PC-9 (cell line): Measurements from ENCODE around the gene TAS2R16. TPM values are rescaled to one million over a fixed set of nuclear protein-coding genes. Genes with fewer than 3 reads are reported as not detected.

Experiments used
- Bru-seq: library from RNA; stranded (reverse); fragments of 400-500 nt; gene quantifications from one replicate; lab custom pipeline; 2021; lab: Mats Ljungman, UMichigan
- BruChase-seq, 2 experiments: library from RNA; stranded (reverse); fragments of 400-500 nt; gene quantifications; one replicate each; lab custom pipeline; 2021; lab: Mats Ljungman, UMichigan
- BruUV-seq: library from RNA; stranded (reverse); fragments of 400-500 nt; replicated peaks from 2 replicates; lab custom pipeline; 2021; lab: Mats Ljungman, UMichigan
- CTCF ChIA-PET: fragments of 300-600 bp; sonication (Branson Sonifier 250); formaldehyde crosslinking; loops from one replicate; lab custom pipeline; 2022; ENCODE audit warnings: antibody characterized with exemption; lab: Charles Lee
- POLR2A ChIA-PET: fragments of 300-600 bp; sonication (Branson Sonifier 250); formaldehyde crosslinking; loops from one replicate; lab custom pipeline; 2022; ENCODE audit warnings: antibody characterized with exemption; ENCODE audit not compliant: unreplicated experiment; lab: Charles Lee
- DNase-seq, 2 experiments: peaks; one replicate each; pipeline versions ENCODE4 v3.0.0 to v3.0.0-alpha.2; 2015 to 2022; ENCODE audit warnings: mixed read lengths in 1 of 2
- H2AFZ ChIP-seq: fragments of 200-600 bp; sonication (generic); 2 replicates; pipeline ENCODE4 v1.8.1; 2017; ENCODE audit warnings: antibody characterized with exemption
- H3F3A ChIP-seq: fragments of 200-600 bp; sonication (generic); 2 replicates; pipeline ENCODE4 v1.8.1; 2017; ENCODE audit warnings: antibody characterized with exemption, mild to moderate bottlenecking, low read depth; ENCODE audit not compliant: insufficient read depth
- H3K27ac ChIP-seq: fragments of 200-600 bp; sonication (generic); 2 replicates; pipeline ENCODE4 v1.6.1; 2016; ENCODE audit warnings: mixed run types
- H3K27me3 ChIP-seq: fragments of 200-600 bp; sonication (generic); 2 replicates; pipeline ENCODE4 v1.6.1; 2016; ENCODE audit warnings: low read depth, mixed run types; ENCODE audit not compliant: insufficient read depth
- H3K36me3 ChIP-seq: fragments of 200-600 bp; sonication (generic); 2 replicates; pipeline ENCODE4 v1.6.1; 2016; ENCODE audit warnings: low read depth, mixed run types
- H3K4me1 ChIP-seq: fragments of 200-600 bp; sonication (generic); replicated peaks from 2 replicates; pipeline ENCODE4 v1.6.1; 2016; ENCODE audit warnings: mixed run types; ENCODE audit not compliant: insufficient read depth
- H3K4me2 ChIP-seq: fragments of 200-600 bp; sonication (generic); 2 replicates; pipeline ENCODE4 v1.6.1; 2017; ENCODE audit warnings: mixed run types
- H3K4me3 ChIP-seq: fragments of 200-600 bp; sonication (generic); 2 replicates; pipeline ENCODE4 v1.6.1; 2016; ENCODE audit warnings: mixed run types
- H3K79me2 ChIP-seq: fragments of 200-600 bp; sonication (generic); 2 replicates; pipeline ENCODE4 v1.6.1; 2017; ENCODE audit warnings: low read depth, mixed run types
- H3K9me2 ChIP-seq: fragments of 200-600 bp; sonication (generic); 2 replicates; pipeline ENCODE4 v1.8.1; 2017; ENCODE audit warnings: mild to moderate bottlenecking; ENCODE audit not compliant: insufficient read depth
- H3K9me3 ChIP-seq: fragments of 200-600 bp; sonication (generic); 2 replicates; pipeline ENCODE4 v1.8.1; 2016; ENCODE audit warnings: low read depth; ENCODE audit not compliant: insufficient read depth
- H4K20me1 ChIP-seq: fragments of 200-600 bp; sonication (generic); 2 replicates; pipeline ENCODE4 v1.8.1; 2017; ENCODE audit not compliant: insufficient read depth
- CTCF ChIP-seq: fragments of 200-600 bp; sonication (generic); conservative IDR thresholded peaks from 2 replicates; pipeline ENCODE4 v1.6.1; 2017; ENCODE audit warnings: mixed run types, antibody characterized with exemption, mild to moderate bottlenecking, moderate library complexity
- EZH2 ChIP-seq: fragments of 200-600 bp; sonication (generic); IDR thresholded peaks from 2 replicates; pipeline ENCODE4 v1.8.0; 2017; ENCODE audit warnings: antibody characterized with exemption, low read depth
- intact Hi-C: fragments of 100-400 bp; cut with micrococcal nuclease; formaldehyde crosslinking; loops from one replicate; pipeline ENCODE4 v1.10.0; 2022; ENCODE audit not compliant: unreplicated experiment
- long read RNA-seq: library from polyadenylated mRNA; stranded (forward); transcript quantifications from one replicate; pipeline ENCODE4 v2.0.0, GENCODE V29; 2022
- total RNA-seq: library from RNA; stranded (reverse); gene quantifications from 2 replicates; pipeline ENCODE4 v1.2.3, GENCODE V29; 2021

Gene TAS2R16
- total RNA-seq (not detected in 2 replicates), Bru-seq, nascent RNA (not detected), BruChase-seq, experiment 1, labeled RNA remaining after a 2-hour chase (not detected), BruChase-seq, experiment 2, labeled RNA remaining after a 6-hour chase (not detected)
- long read RNA-seq, result 0 reads

- intact Hi-C loops, result no loop called here
- no peak within 1 kb of the TSS for H3K27ac ChIP-seq
- ChIA-PET POLR2A (no interaction called here), CTCF (no interaction called here)
- no peaks in the 10 kb centered on the region for H3K4me1 ChIP-seq
- no TSS peak for BruUV-seq
- H3K36me3 ChIP-seq, result no peaks in the 10 kb centered on the region
- no peaks in the 10 kb centered on the region for H3K9me2 ChIP-seq
- no peak within 1 kb of the TSS for H2AFZ ChIP-seq
- H3K27me3 ChIP-seq, result no peaks in the 10 kb centered on the region
- no peaks in the 10 kb centered on the region for H3F3A ChIP-seq
- H3K79me2 ChIP-seq, result no peaks in the 10 kb centered on the region
- no peaks in the 10 kb centered on the region for H4K20me1 ChIP-seq
- no peak within 1 kb of the TSS for H3K4me3 ChIP-seq
- TF ChIP-seq EZH2, result no peak
- no peak for TF ChIP-seq CTCF
- no peaks in the 10 kb centered on the region for H3K9me3 ChIP-seq
- no peak for DNase-seq
- H3K4me2 ChIP-seq, result 0 out of 2 replicates have a peak within 1 kb of the TSS, but pooled peaks have one; percentile 42
Measured at GRCh38 chr7:122995600-122995999, at the start of gene TAS2R16. TAS2R16 (minus strand) TSS chr7:122995700; CDS start chr7:122995634, 66 bp downstream.

GRCh38 chr7:123043642-123044041, 48.1 kb upstream of the TAS2R16 start:
- no TSS peak for BruUV-seq
- Histone ChIP-seq H3K4me1 (no peaks in the 10 kb centered on the region), H4K20me1 (no peaks in the 10 kb centered on the region), H3K4me2 (no peak overlapping the region), H2AFZ (no peak overlapping the region), H3K4me3 (no peak overlapping the region), H3K27me3 (no peaks in the 10 kb centered on the region), H3F3A (no peaks in the 10 kb centered on the region), H3K9me3 (no peaks in the 10 kb centered on the region), H3K36me3 (no peaks in the 10 kb centered on the region), H3K27ac (no peak overlapping the region), H3K79me2 (no peaks in the 10 kb centered on the region), H3K9me2 (no peaks in the 10 kb centered on the region)
- POLR2A ChIA-PET, result no interaction called here
- intact Hi-C loops, result no loop called here
- CTCF ChIA-PET, result no interaction called here
- no peak for DNase-seq
- no peak for TF ChIP-seq EZH2
- no peak for TF ChIP-seq CTCF

- ChIA-PET CTCF (no interaction called here), POLR2A (no interaction called here)
- Histone ChIP-seq H3K9me2 (no peaks in the 10 kb centered on the region), H3K9me3 (no peaks in the 10 kb centered on the region), H3K4me3 (no peak overlapping the region), H3K36me3 (no peaks in the 10 kb centered on the region), H3K27ac (no peak overlapping the region), H4K20me1 (no peaks in the 10 kb centered on the region), H2AFZ (no peak overlapping the region), H3F3A (no peaks in the 10 kb centered on the region), H3K79me2 (no peaks in the 10 kb centered on the region), H3K4me2 (no peak overlapping the region), H3K27me3 (no peaks in the 10 kb centered on the region), H3K4me1 (no peaks in the 10 kb centered on the region)
- intact Hi-C loops, result no loop called here
- no TSS peak for BruUV-seq
- no peak for DNase-seq
- no peak for TF ChIP-seq EZH2
- no peak for TF ChIP-seq CTCF
Measured at GRCh38 chr7:123041101-123041500, 45.6 kb upstream of the TAS2R16 start.
